ENCODE measurements around the gene SGMS1.

GRCh38 chr10:50572017-50572491, 51.7 kb downstream of the SGMS1 start:
- TF ChIP-seq CTCF (IDR thresholded peaks at IDR 0.05) (no peak), POLR2A (IDR thresholded peaks at IDR 0.05) (no peak), POLR2AphosphoS5 (IDR thresholded peaks at IDR 0.05) (no peak), EP300 (IDR thresholded peaks at IDR 0.05; ENCODE audit: low read depth) (no peak)

All from transverse colon (tissue), 4 donors.